Amniotic epithelial cell (primary cell): ENCODE results near the gene ACOT7.
A peak's percentile ranks its signal among the peaks of the same experiment; 100 is the strongest.

Experiments used
- DNase-seq: peaks from one replicate; pipeline ENCODE4 v3.0.0-alpha.2; 2010; ENCODE audit warnings: low read depth

Gene ACOT7

DNA sequence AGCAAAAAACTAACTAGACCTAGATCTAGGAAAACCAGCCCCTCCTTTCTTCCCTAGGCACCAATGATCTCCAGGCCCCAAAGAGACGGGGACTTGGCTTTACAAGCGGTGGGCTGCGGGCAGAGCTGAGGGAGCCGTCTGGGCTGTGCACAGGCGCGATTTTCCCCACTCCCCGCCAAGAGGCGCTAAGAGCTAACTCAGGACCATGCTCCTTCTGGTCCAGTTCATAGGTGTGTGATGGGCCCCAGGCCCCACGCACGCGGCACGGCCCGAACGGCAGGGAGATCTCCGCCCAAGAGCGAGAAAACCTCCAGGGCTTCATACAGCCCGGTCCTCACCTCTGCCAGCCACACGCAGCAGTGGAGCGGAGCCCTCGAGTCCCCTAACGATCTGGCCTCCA lies 125.2 kb downstream of the ACOT7 start:
- DNase-seq: no peak

DNA sequence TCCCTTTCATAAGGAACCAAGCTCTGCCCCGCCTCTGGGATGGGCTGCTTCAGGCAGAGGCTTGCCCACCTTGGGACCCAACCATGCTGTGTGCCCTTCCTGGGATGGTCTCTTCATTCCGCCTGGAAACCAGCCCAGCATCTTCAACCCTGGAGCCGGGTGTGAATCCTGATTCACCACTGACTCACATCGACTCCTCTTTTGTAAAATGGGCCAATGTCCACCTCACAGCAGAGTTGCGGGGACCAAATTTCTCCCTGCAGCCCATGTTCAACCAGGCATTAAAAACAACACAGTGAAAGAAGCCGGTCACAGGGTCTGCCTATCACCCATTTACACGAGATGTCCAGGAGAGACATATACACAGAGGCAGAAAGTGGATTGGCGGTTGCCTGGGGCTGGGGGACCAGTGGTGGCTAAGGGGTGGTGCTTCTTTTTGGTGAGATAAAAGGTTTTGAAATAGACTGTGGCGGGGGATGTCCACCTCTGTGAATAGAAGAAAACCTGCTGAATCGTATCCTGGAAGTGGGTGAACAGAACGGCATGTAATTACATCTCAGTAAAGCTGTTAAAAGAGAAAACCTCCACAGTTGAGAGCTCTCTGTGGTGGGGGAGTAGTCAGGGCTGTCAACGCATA lies 125.8 kb downstream of the ACOT7 start:
- DNase-seq: no peak

DNA sequence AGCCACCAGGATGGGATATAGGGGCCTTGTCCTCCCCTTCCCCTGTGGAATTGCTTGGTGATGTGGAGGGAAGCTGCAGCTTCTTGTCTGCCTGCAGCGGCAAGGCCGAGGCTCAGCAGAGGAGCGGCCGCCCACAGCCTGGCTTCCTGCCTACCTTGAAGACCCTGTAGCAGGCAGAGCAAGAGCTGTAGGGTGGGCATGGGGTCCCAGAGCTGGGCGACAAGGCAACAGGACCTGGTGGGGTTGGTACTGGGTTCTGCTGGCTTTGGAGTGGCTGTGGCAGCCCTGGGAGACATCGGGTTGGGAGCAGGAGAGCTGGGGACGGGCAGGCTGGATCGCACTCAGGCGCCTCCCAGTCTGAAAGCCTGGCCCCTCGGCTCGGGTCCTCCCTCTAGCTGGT lies 126.9 kb downstream of the ACOT7 start:
- DNase-seq: no peak

DNA sequence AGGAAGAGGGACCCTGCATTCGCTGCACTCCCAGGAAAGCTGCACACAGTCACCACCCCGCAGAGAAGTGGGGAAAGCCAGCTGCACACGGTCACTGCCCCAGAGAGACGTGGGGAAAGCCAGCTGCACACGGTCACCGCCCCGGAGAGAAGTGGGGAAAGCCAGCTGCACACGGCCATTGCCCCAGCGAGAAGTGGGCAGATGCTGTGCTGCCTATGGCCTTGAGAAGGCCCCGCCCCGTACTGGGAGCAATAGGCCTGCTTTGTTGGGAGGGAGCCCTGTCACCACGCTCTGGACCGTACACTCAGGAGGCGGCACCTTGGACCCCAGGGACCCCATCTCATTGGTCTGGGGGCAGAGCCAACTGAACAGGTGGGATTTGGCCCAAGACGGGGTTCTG lies 128.4 kb downstream of the ACOT7 start:
- no peak for DNase-seq

DNA sequence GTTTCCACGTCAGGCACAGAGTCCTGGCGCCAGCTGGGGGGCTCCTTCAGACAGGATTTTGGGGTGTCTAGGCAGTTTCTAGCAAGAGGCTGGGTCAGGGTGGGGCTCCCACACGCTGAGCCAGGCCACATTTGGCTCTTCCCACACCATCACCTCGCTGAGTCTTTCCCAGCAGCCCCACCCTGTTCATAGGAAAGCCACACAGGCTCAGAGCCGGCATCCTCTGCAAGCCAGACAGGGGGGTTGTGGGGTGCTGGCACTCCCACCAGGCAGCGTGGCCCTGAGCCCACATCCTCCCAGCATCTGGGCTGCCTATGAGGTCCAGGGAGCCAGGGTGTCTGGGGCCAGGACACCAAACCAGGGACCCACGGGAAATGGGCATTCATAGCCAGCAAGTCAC lies 129.9 kb downstream of the ACOT7 start:
- DNase-seq: no peak

DNA sequence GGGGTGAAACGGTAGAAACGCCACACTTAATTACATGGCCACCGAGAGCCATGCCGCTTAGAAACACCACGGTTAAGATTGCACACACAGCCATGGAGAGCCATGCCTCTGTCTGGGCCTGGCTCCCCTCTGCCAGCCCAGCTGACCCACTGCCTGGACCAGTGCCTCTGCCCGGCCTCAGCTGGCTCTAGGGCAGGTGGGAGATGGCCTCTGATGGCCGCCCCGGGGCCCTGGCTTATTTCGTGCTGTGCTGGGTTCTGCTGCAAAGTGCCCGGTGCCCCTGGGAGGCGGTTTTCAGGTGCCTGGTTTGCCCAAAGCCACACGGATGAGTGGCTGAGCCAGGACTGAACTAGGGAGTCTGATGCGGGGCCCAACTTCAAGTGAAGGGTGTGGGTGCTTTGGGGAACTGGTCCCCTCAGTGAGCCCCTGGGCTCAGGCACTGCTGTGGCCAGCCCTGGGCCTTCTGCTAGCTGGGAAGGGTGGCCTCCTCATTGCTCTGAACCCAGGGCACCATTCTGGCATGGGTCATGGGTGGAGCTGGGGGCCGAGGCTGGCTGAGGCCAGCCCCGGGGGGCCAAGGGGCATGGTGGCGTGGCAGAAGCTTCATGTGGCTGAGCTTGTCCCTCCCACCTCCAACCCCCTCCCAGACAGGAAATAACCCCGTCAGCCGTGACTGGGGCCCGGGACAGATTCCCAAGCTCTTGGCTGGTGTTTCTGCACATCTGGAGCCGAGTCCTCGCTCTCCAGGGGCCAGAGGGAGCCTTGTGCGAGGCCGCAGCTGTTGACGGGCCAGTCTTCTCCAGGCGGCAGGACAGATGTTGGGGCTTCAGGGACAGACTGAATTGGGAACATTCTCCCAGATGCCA lies 130.8 kb downstream of the ACOT7 start:
- no peak for DNase-seq

DNA sequence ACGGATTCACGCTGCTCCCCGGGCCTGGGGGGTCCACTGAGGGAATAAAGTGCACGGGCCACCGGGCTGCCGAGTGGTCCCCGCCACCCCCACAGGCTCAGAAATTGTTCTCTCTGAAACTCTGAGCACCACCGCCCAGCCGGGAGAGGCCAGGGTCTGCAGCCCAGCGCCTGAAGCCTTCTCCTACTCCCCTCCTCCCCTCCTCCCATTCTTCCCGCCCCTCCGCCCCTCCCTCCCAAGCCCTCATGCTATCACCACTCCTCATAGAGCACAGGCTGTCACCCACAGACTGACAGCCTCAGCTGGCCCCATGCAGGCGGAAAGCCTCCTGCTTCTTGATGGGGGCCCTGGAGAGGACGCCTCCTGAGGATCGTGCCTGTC lies 132.0 kb downstream of the ACOT7 start:
- DNase-seq: no peak

DNA sequence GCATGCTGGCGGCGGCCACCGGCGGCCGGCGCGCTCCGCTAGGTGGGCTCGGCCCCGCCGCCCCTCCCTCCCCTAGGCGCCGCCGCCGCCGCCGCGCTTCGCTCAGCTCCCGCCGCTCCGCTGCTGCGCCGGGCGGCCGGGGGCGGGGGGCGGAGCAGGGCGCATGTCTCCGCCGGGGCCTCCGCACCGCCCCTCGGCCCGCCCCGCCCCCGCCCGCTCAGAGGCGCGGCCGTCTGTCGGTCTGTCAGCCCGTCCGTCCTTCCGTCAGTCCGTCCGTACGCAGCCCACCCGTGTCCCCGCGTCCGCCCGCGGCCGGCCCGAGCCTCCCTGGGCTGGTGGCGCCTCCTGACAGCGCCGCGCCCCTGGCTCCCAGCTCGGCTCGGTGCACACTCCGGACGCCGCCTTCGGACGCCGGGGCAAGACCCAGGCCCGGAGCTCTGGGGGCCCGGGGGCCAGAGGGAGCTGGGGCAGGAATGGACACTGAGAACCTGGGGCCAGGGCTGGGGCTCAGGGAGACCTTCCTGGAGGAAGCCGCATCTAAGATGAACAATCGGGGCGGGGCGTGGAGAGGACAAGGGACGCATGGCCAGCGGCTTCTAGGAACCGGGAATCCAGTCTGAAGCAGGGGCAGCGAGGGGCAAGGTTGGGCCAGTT lies 132.5 kb downstream of the ACOT7 start, which contains the start of gene GPR153:
GPR153 (minus strand) TSS at position 138 of the 654 bp plus-strand sequence. CDS start 6,193 bp downstream, outside the sequence.
- DNase-seq: peak; percentile 16

DNA sequence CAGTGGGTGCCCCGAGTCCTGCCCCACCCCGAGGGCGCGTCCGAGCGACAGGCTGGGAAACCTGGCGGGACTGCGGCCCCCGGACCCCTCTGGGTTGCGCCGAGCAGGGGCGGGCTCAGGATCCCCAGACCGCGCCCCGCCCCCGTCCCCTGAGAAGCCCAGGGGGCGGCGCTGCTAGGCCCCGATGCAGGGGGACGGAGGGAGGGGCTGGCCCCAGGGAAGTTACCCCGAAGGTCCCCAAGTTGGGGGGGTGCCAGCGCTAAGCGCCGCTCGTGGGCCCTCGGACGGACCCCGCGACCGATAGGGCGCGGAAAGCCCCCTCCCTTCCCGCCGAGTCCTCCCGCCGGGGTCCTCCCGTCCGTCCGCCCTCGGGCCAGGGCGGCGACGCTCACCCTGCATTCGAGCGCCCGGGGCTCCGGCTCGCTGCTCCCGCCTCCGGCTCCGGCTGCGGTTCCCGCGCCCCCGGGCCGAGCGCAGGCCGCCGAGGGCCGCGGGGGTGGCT lies 133.1 kb downstream of the ACOT7 start:
- no peak for DNase-seq

DNA sequence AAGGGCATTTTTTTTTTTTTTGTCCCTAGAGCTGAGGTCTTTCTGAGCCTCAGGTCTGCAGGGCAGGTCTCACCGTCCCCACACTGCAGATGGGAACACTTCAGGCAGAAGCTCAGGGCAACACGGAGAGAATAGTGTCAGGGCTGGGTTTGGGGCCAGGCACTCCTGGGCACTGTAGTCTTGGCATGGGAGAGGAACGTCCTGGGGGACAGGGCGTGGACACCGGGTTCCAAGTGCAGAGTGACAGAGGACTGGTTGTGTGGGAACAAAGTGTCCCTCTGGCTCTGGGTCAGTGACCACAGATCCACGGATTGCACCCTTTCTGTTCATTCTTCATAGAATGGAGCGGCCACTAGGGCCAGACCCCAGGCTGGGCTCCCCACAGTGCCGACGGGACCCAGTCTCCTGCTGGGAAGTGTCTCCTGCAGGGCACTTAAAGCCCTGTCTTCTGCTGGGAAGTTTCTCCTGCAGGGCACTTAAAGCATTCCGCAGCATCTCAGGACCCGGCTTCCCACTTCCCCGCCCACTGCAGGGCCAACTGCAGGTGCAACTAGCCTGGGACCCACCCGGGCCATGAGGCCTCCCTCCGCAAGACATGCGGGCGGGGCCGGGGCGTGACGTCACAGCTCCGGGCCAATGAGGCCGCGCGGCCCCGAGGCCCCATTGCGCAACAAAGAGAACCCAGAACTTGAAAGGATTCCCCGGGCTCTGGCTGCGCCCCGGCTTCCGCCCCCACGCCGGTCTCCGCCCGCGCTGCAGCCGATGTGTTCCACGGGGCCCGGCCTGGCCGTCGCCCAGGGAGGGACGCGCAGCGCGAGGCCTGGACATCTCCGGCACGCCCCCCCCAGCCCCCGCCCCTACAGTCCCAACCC lies 133.8 kb downstream of the ACOT7 start:
- DNase-seq: peak; percentile 75

DNA sequence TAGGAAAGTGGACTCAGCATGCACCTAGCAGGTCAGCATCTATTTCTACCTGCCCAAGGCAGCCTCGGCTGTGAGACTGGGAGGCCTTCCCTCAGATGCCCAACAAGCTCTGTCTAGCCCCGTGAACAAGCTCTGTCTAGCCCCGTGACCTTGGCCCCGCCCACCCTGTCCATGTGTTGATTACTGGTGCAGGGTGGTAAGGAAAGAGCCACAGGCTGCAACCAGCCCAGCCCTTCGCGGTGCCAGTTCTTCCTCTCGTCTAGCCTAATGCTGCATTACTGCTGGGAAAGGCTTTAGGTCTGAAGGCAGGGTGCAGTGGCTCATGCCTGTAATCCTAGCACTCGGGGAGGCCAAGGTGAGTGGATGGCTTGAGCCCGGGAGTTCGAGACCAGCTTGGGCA lies 134.9 kb downstream of the ACOT7 start:
- DNase-seq: no peak

DNA sequence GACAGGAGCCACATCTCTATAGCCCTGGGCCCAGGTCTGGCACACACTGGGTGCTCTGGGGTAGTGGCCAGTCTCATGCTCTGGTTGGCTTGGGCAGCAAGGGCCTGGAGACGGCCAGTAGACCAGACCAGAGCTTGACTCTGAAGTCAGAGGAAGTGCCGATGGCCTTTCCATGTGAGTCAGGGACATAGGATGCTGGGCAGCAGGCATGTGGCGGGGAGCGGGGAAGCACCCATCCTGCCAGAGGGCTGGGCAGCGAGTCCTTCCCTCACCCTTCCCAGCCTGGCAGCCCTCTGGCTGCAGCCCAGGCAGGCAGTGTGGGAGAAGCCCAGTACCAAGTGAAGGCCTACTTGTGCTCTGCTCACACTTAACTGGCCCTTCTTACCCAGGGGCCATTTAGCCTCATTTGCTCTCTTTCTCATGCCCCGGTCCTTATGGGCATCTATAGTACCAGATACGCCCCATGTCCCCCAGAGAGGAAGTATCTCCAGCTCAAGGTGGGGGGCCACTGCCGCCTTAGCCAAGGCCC lies 136.0 kb downstream of the ACOT7 start:
- no peak for DNase-seq

DNA sequence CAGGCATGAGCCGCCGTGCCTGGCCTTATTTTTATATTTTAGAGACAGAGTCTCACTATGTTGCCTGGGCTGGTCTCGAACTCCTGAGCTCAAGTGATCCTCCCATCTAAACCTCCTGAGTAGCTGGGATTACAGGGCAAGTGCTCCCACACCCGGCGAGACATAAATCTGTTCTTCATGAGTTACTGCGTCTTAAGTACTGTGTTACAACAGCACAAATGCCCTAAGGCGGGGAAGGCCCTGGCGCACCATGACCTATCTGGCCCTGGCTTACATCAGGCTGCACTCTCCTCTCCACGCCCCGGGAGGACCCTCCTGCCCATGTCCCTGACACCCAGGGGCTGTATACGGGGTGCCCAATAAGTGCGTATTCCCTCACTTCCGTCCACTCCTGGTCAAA lies 136.9 kb downstream of the ACOT7 start:
- peak; percentile 23 for DNase-seq

DNA sequence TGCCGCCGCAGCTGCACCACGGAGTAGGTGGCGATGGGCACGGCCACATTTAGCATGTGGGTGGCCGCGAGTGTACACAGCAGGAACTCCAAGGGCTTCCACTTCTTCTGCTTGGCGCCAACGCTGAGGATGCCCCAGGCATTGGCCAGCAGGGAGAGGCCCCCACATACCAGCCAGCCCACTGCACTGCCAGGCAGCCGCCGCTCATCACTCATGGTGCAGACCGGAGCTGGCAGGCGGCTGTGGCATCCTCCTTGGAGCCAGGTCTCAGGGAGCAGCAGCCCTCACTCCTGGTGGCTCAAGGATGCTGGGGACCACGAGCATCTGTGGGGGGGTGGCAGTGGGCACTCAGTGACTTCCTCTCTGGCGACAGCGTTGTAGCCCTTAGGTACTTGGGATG lies 138.9 kb downstream of the ACOT7 start:
- no peak for DNase-seq

DNA sequence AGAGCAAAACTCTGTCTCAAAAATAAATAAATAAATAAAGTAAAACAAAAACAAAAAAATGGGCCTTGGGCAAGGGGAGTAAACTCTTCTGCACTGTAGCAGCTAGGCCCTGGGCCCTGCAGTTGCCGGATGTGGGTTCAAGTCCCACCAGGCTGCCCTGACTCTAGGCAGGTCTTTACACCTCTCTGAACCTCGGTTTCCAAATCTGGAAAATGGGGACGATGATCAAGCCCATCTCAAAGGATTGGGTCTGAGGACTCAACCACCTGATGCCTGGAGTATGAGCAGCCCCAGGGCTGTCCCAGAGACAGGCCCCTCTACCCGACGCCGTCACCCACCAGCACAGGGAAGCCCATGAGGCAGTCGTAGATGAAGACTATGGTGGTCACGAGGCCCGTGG lies 140.2 kb downstream of the ACOT7 start:
- DNase-seq: no peak

DNA sequence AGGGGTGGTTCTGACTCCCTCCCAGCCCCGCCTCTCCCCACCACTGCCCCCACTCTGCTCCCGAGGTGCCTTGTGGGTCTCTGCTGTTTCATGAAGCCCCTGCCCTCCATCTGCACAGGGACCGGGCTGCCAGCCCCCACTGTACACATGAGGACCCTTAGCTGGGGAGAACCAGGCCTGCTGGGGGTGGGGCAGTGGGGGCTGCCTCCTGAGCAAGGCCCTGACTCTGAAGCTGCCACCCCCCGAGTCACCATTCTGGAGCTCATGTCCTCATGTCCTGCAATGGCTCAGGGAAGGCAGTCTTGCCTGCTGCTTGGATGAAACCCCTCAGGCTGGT lies 141.2 kb downstream of the ACOT7 start:
- no peak for DNase-seq

DNA sequence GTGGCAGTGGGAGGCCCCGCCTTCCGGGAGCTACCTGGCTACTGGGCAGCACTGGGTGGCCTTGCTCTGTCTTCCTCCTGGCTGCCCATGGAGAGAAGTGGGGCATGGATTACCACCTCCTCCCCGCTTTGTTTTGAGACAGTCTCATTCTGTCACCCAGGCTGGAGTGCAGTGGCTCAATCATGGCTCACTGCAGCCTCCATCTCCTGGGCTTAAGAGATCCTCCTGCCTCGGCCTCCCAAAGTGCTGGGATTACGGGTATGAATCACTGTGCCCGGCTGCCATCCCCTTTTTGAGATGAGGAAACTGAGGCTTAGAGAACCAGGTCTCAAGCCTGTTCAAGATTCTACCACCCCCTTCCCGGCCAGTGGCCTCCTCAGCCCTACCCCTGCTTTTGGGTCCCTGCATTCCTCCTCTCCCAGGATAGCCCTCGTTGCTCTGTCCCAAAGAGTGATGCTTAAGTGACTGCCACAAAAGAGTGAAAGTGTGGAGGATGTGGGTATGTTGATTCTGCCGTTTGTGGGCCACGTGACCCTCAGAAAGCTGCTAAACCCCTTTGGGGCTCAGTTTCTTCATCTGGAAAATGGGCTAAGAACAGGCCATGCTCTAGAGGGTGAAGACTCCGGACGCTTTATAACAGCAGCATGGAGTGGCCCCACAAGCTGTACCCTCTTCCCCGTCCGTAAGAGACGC lies 141.7 kb downstream of the ACOT7 start:
- no peak for DNase-seq

DNA sequence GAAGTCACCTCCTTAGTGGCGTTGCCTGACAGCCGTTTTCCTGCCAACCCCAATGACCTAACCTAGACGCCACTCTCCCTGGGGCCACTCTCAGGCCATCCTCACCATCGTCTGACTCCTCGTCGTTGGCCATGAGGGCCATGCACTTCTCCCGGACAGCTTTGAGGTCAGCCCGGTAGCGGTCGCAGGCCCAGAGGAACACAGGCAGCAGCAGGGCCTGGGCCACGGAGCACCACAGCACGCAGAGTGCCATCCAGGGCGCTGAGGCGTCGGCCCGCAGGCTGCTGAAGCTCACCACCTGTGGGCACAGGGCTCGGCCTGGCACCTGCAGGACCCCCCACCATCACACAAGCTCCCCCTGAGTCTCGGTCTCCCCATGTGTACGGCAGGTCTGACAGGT lies 142.3 kb downstream of the ACOT7 start:
- DNase-seq: no peak

DNA sequence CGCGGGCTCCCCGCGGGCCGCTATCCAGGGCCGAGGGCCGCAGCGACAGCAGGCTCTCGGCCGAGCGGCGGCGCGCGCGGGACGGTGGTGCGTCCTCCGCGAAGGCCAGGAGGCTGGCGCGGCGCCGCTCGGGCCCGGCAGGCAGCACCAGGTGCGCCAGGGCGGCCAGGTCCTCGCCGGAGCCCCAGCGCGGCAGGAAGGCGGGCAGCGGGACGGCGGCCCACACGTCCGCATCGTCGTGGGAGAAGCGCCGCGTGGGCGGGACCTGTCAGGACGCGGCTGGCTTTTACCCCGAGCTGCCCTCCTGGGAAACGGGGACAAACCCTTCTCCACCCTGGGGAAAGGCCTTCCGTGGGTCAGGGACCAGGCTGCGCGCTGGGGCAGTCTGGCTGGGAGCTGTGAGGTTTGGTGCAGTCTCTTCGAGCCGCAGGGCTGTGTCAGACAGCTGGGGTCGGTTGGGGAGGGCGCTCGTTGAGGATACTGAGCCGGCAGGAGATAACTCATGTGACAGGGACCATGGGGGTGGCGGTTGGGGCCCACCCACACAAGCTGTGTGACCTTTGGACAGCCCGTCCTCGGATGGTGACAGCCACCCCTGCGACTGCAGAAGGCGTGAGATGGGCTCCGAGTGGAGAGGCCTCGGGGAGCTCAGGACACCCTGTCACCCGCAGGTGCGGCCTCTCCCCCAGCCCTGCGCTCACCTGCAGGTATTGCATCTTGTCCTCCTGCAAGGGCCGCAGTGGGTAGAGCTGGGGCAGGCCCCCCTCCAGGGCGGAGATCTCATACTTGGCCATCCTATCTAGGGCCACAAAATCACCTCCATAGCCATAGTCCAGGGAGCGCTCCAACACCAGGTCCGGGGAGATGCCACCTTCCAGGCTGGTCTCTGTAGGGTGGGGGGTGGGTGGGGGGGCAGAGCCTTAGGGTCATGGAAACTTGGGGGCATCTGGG lies 143.6 kb downstream of the ACOT7 start:
- DNase-seq: no peak
